Effector memory CD4-positive, alpha-beta T cell (primary cell): ENCODE measurements around the gene RALGAPA2.

ENCODE experiments used
- DNase-seq, 3 donors: peaks; one replicate each; pipeline ENCODE4 v3.0.0-alpha.2; 2020
- H3K27ac ChIP-seq: 2 replicates; pipeline ENCODE4 v1.7.0; 2013; ENCODE audit warnings: mild to moderate bottlenecking, low read length, moderate library complexity; ENCODE audit not compliant: insufficient read depth, poor library complexity, severe bottlenecking
- H3K27me3 ChIP-seq: replicated peaks from 2 replicates; pipeline ENCODE4 v1.7.0; 2013; ENCODE audit warnings: mild to moderate bottlenecking, low read length; ENCODE audit not compliant: insufficient read depth, control insufficient read depth, poor library complexity, severe bottlenecking
- H3K36me3 ChIP-seq: 2 replicates; pipeline ENCODE4 v1.7.0; 2013; ENCODE audit warnings: mild to moderate bottlenecking, low read length, moderate library complexity; ENCODE audit not compliant: control insufficient read depth, insufficient read depth
- H3K4me1 ChIP-seq: 2 replicates; pipeline ENCODE4 v1.7.0; 2013; ENCODE audit warnings: low read length, mild to moderate bottlenecking; ENCODE audit not compliant: control insufficient read depth, insufficient read depth, poor library complexity, severe bottlenecking
- H3K4me3 ChIP-seq: 2 replicates; pipeline ENCODE4 v1.7.0; 2013; ENCODE audit warnings: low read length, low read depth, mild to moderate bottlenecking; ENCODE audit not compliant: insufficient read depth, poor library complexity, severe bottlenecking
- H3K9me3 ChIP-seq: 2 replicates; pipeline ENCODE4 v1.7.0; 2013; ENCODE audit warnings: mild to moderate bottlenecking, low read length, moderate library complexity; ENCODE audit not compliant: control insufficient read depth

RALGAPA2 gene

DNA sequence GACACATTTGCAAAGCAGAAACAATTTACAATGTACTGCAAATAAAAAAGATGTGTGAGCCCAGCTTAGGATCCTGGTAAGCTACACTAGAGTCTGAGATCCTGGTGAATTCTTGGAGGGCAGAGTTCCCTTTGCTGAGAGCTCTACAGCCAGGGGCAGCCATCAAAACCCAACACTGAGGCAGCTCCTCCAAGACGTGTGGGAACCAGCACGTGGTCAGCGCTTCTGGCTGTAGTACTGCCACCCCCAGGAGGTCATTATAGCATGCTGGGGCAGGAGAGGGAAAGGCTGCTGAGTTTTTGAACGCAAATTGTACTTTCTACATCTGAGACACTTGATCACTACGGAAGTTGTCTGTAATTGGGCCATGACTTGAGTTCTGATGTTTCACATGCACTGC, 213.0 kb downstream of the RALGAPA2 start:
- H3K36me3 ChIP-seq = peaks cover 35% of the 10 kb centered on the region
- no peaks in the 10 kb centered on the region for H3K27me3 ChIP-seq
- H3K4me3 ChIP-seq = no peak overlapping the region
- no peak overlapping the region for H3K27ac ChIP-seq
- H3K4me1 ChIP-seq = no peaks in the 10 kb centered on the region
- H3K9me3 ChIP-seq = no peaks in the 10 kb centered on the region
- no peak for DNase-seq

DNA sequence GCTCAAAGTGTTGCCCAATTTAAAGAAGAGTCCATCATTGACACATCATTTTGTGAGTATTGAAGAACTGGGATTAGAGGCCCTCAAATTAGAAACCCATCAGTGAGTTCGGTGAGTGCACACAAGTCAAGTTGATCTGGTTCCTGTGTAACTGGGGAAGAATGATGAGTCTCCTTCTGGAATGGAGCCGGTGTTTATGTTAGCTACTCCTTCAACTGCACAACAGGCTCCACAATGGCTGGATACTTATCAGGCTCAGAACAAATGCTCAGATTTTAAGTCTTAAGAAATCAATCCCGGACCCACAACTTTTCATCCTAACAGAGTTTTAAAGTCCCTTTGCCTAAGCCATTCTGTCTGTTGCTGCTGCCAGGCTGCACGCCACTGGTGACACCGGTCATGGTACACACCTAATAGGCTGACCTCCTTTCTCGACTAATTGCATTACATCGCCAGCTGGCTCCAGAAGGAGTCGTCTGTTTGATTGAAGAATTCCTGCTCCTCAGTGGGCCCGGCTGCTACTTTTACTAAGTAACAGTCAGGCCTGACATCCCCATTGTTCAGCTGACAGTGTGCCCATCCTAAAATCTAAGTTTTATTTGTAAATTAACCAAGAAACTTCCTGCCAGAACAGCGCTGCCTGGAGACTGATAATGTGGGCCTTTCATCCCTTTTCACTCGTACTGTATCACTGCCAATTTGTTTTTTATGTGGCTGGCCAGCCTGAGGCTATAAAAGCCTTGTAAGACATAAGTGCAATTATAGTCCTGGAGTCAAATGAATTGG, 214.2 kb downstream of the RALGAPA2 start:
- no peak for DNase-seq
- Histone ChIP-seq H3K4me1 (no peaks in the 10 kb centered on the region), H3K27ac (no peak overlapping the region), H3K36me3 (peaks cover 34% of the 10 kb centered on the region), H3K4me3 (no peak overlapping the region), H3K9me3 (no peaks in the 10 kb centered on the region), H3K27me3 (no peaks in the 10 kb centered on the region)

DNA sequence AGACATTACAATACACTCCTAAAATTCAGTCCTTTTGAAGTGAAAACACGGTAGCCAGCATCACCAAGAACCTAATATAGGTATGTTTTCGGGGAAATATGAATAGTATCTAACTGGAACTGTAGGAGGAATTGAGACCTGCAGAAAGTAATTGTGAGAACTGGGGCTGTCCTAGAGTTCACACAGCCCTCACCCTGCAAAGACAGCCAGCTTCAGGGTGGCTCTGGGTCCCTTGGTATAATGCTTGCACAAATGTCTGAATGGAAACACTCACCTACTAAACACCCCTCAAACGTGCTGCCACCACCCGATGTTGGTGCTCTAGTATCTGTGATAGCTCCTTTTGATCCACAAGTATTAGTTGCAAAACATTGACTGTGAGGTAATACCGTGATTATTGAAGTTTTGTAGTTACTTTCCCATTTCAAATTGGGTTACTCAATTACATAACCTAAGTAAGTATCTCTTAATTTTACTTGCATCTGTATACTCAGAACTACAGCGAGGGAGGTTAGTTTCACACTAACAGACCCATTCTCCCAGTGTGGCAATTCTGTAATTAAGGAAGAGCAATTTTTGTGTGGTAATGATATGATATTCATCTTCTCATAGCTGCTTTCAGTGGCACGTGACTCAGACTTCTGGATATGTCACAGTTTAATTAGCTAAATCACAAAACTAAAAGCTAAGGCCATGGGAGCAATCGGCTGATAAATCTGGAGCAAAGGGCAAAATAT, 215.0 kb downstream of the RALGAPA2 start:
- H3K9me3 ChIP-seq = no peaks in the 10 kb centered on the region
- H3K36me3 ChIP-seq = peaks cover 31% of the 10 kb centered on the region
- no peaks in the 10 kb centered on the region for H3K4me1 ChIP-seq
- no peak overlapping the region for H3K4me3 ChIP-seq
- H3K27ac ChIP-seq = no peak overlapping the region
- DNase-seq = no peak
- H3K27me3 ChIP-seq = no peaks in the 10 kb centered on the region

DNA sequence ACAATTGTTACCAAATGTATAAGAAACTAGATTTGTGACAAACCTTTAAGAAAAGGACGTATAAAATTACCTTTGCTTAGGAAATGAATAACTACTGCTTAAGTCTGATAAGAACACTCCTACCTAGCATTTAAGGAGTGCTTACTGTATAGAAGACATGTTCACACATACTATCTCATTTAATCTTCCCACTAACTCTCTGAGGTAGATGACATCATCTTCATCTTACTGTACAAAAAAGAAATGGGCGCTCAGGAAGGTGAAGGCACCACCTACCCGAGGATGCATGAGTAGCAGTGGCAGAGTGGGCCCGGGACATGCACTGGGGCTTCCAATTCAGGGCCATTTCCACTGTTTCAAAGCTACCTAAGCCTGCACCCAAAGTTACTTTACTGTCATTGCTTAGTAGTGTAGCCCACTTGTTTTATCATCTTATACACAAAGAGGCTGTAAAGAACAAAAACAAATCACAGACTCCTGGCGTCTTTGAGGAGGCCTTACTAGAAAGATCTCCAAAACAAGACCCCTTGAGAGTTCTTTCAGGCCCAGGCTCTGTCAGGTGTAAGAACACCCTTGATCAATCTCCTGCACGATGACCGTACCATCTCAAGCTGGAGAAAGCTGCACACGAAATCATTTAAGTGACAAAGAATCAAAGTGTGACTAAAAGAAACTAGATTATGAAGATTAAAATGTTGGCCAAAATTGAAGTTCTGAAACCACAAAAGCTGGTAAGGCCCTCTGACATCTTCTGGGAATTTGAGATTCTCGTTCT, 216.5 kb downstream of the RALGAPA2 start:
- Histone ChIP-seq H3K27ac (no peak overlapping the region), H3K4me3 (no peak overlapping the region), H3K9me3 (no peaks in the 10 kb centered on the region), H3K36me3 (peaks cover 16% of the 10 kb centered on the region), H3K27me3 (no peaks in the 10 kb centered on the region), H3K4me1 (no peaks in the 10 kb centered on the region)
- no peak for DNase-seq

DNA sequence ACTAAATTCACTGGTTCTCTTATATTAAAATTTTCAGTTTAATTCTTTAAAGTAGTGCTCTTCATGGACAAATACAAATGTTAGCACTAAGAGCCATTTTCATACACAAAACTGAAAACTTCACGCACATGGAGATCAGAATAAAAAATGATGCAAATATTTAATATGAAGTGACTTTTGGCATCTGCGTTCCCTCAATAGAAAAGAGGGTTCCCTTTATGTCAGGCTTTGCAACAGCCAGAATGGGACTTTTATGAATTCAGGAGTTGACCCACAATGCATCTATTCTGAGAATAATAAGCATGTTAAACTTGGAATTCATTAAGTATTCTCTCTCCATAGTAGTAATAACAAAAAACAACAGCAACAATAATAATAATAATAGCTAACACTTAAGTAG, 218.7 kb downstream of the RALGAPA2 start:
- Histone ChIP-seq H3K27ac (no peak overlapping the region), H3K4me1 (no peaks in the 10 kb centered on the region), H3K4me3 (no peak overlapping the region), H3K36me3 (peaks cover 9% of the 10 kb centered on the region), H3K9me3 (no peaks in the 10 kb centered on the region), H3K27me3 (no peaks in the 10 kb centered on the region)
- DNase-seq = no peak

DNA sequence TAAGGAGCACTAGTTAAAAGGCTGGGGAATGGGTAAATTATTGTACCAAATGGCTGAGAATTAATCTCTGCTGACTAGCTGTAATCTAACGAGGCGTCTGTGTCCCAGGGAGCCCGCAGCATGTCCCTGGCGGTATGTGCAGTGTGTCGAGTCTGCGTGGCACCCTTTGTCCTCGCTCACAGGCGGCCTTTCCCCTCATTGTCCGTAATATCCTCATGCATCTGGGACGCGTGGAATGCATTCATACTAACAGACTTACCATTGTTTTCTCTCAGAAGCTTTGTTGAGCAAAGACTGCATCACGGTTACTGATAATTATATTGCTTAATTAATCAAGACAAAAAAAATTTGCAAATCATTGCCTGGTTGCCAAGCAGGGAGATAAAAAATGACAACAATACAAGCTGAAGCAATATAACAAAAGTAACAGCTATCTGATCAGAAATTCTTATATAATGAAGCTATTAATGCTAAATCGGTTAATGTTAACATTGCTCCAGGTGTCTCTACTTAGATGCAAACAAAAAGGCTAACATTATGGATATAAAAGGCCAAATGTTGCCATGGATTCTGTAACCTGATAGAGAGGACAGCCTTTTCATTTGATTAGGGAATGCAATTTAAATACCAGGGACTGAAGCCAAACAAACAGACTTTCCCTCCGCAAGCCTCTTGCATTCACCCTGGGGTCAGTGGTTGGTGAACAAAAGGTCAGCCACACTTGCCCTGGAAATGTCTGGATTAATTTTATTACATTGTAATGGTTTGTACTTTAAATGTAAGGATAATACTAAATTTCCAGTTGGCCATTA, 219.7 kb downstream of the RALGAPA2 start:
- no peak for DNase-seq
- H3K27ac ChIP-seq = no peak overlapping the region
- no peaks in the 10 kb centered on the region for H3K27me3 ChIP-seq
- no peak overlapping the region for H3K4me3 ChIP-seq
- no peaks in the 10 kb centered on the region for H3K9me3 ChIP-seq
- no peaks in the 10 kb centered on the region for H3K4me1 ChIP-seq
- peaks cover 14% of the 10 kb centered on the region for H3K36me3 ChIP-seq

DNA sequence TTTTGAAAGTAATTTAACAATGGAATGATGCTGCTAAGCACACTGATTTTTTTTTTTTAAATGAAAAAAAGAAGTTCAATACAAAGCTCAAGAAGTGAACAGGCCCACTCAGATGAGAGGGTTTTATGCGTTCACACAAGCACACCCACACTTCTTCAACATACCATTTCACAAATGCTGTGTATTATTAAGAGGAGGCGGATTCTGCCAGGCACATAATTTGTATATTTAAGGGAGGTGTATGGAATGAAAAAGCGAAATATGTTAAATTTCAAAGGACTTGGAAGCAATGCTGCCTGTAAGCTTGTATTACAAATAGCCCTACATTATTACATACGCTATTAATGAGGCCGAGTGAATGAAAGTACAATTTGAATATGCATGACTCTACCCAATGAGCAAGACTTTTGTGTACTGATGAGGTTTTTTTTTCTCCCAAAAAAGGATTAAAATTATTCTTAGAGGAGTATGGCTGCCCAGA, 220.6 kb downstream of the RALGAPA2 start:
- H3K27ac ChIP-seq = no peak overlapping the region

DNA sequence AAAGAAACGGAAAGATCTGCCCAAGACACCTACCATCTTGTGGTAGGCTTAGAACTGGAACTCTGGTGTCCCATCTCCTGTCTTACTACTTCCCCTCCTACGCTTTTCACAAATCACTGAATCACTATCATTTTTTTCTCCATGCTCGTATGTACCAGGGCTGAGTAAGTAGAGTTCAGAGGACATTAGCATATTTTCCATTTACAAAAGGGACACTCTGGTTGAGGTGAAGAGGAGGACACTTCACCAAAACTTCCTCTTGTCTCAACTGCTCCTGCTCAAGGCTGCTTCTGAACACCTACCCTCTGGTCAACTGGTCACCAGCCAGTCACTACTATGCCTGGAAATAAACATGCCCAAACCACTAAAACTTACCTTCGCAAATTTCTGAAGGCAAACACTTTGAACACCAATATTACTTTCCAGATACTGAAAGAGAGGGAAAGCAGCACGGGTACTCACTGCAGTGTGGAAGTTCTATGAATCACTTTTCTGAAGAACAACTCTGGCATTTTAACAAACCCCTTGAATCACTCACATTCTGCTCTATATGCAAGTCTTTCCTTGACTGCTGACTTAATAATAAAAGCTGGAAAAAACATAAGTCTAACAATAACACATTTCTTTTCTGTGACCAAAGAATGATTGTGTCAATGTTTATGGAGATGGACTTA, 221.2 kb downstream of the RALGAPA2 start:
- H3K9me3 ChIP-seq = no peaks in the 10 kb centered on the region
- H3K4me1 ChIP-seq = no peaks in the 10 kb centered on the region
- H3K4me3 ChIP-seq = no peak overlapping the region
- DNase-seq = no peak
- peaks cover 14% of the 10 kb centered on the region for H3K36me3 ChIP-seq
- H3K27ac ChIP-seq = no peak overlapping the region
- H3K27me3 ChIP-seq = no peaks in the 10 kb centered on the region

More for the DNA sequence above, 220.6 kb downstream of the RALGAPA2 start:
- DNase-seq = no peak
- H3K4me1 ChIP-seq = no peaks in the 10 kb centered on the region
- H3K36me3 ChIP-seq = peaks cover 14% of the 10 kb centered on the region
- H3K9me3 ChIP-seq = no peaks in the 10 kb centered on the region
- no peaks in the 10 kb centered on the region for H3K27me3 ChIP-seq
- H3K4me3 ChIP-seq = no peak overlapping the region

DNA sequence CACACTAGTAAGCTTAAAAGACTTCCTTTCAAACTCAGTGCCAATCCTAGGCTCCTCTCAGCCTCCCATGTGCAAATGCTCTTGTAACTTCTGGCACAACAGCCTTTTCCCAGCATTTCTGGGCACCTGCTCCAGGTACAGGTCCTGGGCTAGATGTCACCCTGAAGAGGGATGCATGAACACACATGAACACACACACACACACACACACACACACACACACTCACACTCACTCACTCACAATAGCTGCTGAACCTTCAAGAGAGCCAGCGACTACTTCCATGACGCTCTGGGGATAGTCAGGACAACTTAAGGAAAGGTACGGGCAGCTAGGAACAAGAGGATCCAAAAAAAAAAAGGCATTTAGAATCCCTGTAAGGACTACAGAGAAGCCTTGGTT, 221.8 kb downstream of the RALGAPA2 start:
- Histone ChIP-seq H3K27me3 (no peaks in the 10 kb centered on the region), H3K36me3 (peaks cover 14% of the 10 kb centered on the region), H3K9me3 (no peaks in the 10 kb centered on the region), H3K27ac (no peak overlapping the region), H3K4me1 (no peaks in the 10 kb centered on the region), H3K4me3 (no peak overlapping the region)
- DNase-seq = no peak
